ENCODE data around the gene CARM1.
"Not testable (repeated sequence)": the region's sequence is repeated elsewhere in the genome, so short reads cannot be mapped to it uniquely, and the experiment has no call there.

CARM1 gene

GRCh38 chr19:10935371-10936059 is 64.2 kb downstream of the CARM1 start:
- DNase-seq, result no peak

GRCh38 chr19:10936661-10937084 is 65.3 kb downstream of the CARM1 start:
- no peak for DNase-seq

- DNase-seq, result not testable (repeated sequence)
Measured at GRCh38 chr19:10941649-10942048, 70.3 kb downstream of the CARM1 start.

- DNase-seq, result not testable (repeated sequence)
Measured at GRCh38 chr19:10943412-10943811, 72.1 kb downstream of the CARM1 start.

- DNase-seq, result no peak
Measured at GRCh38 chr19:10945264-10945663, 73.9 kb downstream of the CARM1 start.

- no peak for DNase-seq
Measured at GRCh38 chr19:10946958-10947657, 75.8 kb downstream of the CARM1 start.

GRCh38 chr19:10952809-10953208 is 81.5 kb downstream of the CARM1 start:
- no peak for DNase-seq

GRCh38 chr19:10959277-10959968 is 88.1 kb downstream of the CARM1 start:
- not testable (repeated sequence) for DNase-seq

GRCh38 chr19:10960314-10961072 is 89.1 kb downstream of the CARM1 start, which contains the start of gene SMARCA4:
Gene SMARCA4, plus strand, starts transcription at chr19:10961030. Its CDS starts 23,122 bp downstream, at chr19:10984152.
- peak; percentile 75 for DNase-seq

GRCh38 chr19:10961073-10961860 is 89.9 kb downstream of the CARM1 start:
- DNase-seq, result no peak

- no peak for DNase-seq
Measured at GRCh38 chr19:10962863-10963262, 91.5 kb downstream of the CARM1 start.

- no peak for DNase-seq
Measured at GRCh38 chr19:10963865-10964264, 92.5 kb downstream of the CARM1 start.

GRCh38 chr19:10964903-10965302 is 93.5 kb downstream of the CARM1 start:
- no peak for DNase-seq

GRCh38 chr19:10965398-10965797 is 94.0 kb downstream of the CARM1 start:
- DNase-seq, result no peak

- DNase-seq, result no peak
Measured at GRCh38 chr19:10966809-10967208, 95.5 kb downstream of the CARM1 start.

GRCh38 chr19:10968527-10969135 is 97.3 kb downstream of the CARM1 start:
- no peak for DNase-seq

- no peak for DNase-seq
Measured at GRCh38 chr19:10971107-10971726, 99.9 kb downstream of the CARM1 start.
